Measurements from ENCODE around the gene PWWP2A.
A peak's percentile ranks its signal among the peaks of the same experiment; 100 is the strongest.
"Not testable (repeated sequence)": the region's sequence is repeated elsewhere in the genome, so short reads cannot be mapped to it uniquely, and the experiment has no call there.

The PWWP2A gene, protein sequence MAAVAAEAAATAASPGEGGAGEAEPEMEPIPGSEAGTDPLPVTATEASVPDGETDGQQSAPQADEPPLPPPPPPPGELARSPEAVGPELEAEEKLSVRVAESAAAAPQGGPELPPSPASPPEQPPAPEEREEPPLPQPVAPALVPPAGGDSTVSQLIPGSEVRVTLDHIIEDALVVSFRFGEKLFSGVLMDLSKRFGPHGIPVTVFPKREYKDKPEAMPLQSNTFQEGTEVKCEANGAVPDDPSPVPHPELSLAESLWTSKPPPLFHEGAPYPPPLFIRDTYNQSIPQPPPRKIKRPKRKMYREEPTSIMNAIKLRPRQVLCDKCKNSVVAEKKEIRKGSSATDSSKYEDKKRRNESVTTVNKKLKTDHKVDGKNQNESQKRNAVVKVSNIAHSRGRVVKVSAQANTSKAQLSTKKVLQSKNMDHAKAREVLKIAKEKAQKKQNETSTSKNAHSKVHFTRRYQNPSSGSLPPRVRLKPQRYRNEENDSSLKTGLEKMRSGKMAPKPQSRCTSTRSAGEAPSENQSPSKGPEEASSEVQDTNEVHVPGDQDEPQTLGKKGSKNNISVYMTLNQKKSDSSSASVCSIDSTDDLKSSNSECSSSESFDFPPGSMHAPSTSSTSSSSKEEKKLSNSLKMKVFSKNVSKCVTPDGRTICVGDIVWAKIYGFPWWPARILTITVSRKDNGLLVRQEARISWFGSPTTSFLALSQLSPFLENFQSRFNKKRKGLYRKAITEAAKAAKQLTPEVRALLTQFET

DNA sequence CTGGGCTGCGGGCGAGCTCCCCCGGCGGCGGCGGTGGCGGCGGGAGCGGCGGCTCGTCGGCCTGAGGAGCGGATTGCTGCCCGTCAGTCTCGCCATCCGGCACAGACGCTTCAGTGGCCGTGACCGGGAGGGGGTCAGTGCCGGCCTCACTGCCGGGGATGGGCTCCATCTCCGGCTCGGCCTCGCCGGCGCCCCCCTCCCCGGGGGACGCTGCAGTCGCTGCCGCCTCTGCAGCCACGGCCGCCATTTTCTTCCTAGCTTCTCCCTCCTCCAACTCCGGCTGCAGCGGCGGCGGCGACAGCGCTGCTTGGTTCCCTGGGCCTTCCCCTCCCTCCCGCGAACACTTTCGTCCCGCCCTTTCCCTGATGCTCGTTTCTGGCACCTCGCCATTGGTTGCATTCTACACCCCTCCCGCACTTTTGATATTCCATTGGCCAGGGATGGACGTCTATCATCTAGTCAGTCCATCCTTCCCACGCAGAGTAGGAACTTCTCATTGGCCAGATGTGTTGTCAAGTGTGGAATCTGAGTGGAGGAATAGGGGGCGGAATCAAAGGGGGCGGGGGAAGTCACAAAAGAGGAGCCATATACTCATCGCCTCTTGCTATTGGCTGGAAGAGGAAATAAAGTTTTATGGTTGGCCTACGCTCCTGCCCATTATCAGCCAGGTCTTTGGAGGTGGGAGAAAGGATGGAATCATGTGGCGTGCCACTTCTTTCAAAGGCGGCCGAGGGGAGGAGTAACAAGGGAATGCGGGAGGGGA is at the start of gene PWWP2A:
Gene PWWP2A (minus strand): TSS at position 309 of the 763 bp plus-strand sequence. CDS start 62 bp downstream, at position 247.
- DNase-seq: peak; percentile 98

DNA sequence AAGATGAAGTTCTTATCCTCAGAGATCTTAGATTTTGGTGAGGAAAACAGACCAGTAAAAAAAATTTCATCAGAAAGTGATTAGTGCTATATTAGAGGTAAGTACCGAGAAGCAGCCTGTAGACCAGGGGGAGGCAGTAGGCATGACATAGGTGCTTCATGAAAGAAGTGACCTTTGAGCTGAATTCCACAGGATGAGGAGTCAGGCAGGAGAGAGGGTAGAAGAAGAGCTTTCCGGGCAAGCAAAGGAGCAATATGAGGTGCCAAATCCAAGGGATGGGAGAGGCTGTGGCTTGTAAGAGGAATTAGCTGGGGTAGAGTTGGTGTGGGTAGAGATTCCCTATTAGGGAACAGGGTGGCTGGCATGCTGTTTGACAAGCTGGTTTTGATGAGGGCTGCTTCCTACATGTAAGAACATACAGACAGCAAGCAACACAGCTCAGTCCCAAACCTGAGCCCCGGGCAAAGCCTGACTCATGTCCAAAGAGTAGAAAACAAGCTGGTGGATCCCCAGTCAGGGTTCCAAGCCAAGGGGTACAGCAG is 48.4 kb upstream of the PWWP2A start:
- no peak for DNase-seq

DNA sequence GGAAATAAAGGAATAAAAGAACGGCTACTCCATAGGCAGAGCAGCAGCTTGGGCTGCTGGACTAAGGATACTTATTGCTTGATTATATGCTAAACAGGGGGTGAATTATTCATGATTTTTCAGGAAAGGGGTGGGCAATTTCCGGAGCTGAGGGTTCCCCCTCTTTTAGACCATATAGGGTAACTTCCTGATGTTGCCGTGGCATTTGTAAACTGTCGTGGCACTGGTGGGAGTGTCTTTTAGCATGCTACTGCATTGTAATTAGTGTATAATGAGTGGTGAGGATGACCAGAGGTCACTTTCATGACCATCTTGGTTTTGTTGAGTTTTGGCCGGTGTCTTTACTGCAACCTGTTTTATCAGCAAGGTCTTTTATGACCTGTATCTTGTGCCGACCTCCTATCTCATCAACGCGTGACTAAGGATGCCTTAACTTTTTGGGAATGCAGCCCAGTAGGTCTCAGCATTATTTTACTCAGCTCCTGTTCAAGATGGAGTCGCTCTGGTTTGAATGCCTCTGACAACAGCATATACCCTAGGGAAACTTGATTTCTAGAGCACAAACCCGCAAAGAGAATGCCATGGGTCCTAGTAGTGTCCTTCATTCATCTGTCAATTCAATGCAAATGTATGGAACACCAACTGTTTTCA is 47.8 kb upstream of the PWWP2A start:
- no peak for DNase-seq

DNA sequence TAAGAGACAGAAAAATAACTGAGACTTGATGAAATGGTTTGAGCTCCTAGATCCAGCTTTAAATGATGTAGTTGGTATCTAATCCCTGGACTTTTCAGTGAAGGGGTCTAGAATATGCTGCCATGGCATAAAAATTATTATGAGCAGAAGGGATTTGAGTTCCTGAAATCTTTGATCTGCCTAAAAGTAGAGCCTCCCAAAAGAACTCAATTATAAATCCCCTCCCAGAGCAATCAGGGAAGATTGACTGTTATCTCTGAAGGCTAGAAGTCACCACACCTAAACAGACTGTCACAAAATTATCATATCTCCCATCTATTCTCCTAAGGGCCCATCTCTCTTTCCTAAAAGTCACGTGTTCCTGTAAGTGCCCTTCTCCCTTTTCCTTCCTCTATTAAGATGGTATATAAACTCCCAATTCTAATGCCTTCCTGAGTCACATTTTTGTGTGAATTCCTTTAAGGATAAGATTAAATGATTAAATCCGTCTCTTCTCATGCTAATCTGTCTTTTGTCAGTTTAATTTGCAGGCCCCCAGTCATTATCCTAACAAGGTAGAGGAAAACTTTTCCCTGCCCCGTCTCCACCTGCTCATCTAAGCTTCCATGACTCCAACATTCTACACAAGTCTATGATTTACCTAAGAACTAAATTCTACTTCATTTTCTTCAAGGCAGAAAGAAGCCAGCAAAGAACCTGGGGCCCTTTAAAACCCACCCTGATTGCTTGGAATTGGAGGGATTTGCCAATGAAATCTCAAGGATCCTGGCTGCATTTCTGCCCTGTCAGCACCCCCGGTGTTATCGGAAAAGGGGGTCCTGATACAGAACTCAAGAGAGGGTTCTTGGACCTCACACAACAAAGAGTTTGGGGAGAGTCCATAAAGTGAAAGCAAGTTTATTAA is 47.1 kb upstream of the PWWP2A start:
- no peak for DNase-seq

DNA sequence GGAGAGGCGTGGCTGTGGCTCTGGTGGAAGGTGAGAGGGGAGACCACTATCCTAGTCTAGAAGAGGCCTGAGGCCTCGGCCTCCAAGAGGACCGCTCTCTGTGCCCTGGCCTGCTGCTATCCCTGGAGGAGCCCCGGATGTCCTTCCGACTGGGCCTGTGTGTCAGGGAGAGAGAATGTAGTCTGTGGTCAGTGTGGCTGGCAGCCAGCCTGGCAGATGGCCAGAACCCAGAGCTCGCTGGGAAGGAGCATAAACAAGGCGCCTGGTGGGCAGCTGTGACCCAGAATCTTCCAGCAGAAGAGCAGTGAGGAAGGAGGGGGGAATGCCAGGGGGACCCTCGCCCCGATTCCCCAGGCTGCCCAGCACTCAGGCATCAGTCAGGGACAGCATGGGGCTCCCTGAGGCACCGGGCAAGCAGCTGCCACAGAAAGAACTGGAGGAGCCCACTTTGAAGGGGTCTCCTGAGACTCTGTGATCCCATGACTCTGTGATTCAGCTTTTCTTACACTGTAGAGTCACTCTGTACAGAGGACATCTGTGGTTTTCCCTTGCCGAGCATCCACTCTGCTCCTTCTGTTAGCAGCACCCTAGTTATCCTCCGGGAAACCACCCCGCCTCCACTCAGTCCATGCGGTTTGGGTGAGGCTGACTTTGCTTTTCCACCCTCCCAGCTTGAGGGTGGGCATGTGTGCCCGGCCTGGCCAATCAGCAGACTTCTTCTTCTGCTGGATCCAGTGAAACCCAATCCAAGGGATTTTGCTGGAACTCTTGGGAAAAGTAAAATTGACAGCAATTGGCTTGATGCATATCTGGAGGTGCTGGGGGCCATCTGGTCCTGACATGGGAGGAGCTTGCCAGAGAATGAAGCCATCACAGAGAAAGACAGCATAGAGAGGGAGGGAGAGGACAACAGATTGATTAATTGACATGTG is 46.2 kb upstream of the PWWP2A start:
- DNase-seq: no peak

DNA sequence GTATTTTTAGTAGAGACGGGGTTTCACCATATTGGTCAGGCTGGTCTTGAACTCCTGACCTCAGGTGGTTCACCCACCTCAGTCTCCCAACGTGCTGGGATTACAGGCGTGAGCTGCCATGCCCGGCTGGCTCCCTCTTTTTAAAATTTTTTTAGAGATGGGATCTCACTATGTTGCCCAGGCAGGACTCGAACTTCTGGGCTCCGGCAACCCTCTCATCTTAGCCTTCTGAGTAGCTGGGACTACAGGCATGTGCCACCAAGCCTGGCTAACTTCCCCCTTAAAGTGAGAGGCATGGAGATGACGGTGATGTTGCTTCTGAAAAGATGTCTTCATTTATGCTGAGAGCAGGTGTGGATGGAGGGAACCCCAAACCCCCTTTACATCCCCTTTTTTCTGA is 43.7 kb upstream of the PWWP2A start:
- no peak for DNase-seq

DNA sequence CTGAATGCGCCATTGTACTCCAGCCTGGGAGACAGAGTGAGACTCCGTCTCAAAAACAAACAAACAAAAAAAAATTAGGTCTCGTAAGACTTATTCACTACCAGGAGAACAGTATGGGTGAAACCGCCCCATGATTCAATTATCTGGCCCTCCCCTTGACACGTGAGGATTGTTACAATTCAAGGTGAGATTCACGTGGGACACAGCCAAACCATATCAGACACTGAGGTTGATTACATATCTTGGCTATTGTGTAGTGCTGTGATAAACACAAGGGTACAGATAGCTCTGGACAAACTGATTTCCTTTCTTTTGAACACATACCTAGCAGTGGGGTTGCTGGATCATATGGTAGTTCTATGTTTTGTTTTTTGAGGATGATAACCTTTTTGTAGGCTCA is 42.4 kb upstream of the PWWP2A start:
- no peak for DNase-seq

DNA sequence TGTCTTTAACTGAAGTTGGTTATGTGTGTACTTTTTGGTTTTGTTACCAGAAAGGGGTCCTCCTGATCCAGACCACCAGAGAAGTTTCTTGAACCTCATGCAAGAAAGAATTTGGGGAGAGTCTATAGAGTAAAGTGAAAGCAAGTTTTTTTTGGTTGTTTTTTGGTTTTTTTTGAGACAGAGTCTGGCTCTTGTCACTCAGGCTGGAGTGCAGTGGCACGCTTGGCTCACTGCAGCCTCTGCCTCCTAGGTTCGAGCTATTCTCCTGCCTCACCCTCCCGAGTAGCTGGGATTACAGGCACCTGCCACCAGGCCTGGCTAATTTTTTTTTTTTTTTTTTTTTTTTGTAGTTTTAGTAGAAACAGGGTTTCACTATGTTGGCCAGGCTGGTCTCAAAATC is 41.6 kb upstream of the PWWP2A start:
- not testable (repeated sequence) for DNase-seq

DNA sequence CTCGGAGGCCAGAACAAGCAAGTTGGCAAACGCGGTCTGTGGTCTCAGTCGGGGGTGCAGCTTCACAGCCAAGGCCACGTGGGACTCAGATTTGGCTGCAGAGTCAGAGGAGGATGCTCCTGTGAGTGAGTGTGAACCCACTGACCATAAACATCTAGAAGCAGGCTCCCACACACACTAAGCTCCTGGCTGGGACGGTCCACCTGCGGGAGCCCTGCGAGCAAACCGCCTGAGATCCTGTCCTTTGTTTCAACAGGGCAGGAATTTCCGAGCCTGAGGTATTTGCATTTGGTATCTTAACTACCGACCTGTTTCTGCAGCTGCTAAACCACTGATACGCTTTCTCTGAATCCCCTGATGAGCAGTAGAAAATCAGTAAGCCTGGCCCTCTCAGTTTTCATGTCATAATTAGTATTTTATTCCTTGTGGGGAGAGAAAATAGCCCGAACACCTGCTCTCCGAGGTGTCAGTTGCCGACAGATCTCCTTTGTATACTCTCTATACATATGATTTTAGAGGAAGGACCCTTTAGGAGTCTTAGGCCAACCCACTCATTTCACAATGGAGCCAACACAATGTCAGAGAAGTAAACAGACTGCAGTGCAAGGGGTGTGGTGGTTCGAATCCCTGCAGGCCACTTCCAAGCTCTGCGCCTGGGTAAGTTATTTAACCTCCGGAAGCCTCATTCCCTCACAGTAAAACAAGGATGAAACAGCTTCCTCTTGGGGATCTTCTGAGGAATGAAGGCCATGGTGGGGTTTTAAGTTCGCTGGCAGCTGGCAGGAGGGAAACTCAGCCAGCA is 40.9 kb upstream of the PWWP2A start:
- no peak for DNase-seq

DNA sequence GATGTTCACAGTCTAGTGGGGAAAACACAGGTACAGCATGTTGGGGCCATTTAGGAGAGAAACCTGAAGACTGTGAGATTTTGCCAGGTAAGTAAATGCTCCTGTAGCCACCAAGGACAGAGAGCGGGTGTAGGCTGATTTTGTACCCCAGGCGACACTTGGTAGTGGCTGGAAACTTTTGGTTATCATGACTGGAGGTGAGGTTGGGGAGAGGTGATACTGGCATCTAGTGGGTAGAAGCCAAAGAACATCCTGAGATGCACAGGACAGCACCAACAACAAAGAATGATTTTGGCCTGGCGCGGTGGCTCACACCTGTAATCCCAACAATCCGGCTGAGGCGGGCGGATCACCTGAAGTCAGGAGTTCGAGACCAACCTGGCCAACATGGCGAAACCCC is 38.8 kb upstream of the PWWP2A start:
- DNase-seq: no peak

DNA sequence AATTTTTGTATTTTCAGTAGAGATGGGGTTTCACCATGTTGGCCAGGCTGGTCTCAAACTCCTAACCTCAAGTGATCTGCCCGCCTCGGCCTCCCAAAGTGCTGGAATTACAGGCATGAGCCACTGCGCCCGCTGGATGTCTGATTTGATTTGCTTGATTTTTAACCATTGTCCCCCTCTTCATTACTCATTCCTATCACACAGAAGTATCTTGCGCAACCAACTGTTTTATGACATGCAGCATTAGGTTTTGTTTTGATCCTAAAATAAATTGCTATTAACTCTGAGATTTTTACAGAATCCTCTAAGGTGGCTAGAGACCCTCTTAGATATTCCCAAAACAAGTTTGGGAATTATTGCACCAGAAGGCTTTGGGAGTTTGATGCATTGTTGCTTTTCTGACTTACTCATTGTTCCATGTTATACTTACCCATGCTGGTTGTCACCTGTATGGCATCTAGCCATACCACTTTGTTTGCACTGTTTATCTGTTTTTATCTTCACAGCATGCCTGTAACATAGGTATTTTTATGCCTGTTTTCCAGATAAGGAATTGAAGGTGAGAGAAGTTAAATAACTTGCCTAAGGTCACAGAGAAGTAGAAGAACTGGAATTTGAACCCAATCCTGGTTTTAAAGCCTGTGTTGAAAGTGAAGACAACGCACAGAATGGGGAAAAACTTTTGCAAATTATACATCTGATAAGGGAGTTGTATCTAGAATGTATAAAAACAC is 35.9 kb upstream of the PWWP2A start:
- DNase-seq: no peak

DNA sequence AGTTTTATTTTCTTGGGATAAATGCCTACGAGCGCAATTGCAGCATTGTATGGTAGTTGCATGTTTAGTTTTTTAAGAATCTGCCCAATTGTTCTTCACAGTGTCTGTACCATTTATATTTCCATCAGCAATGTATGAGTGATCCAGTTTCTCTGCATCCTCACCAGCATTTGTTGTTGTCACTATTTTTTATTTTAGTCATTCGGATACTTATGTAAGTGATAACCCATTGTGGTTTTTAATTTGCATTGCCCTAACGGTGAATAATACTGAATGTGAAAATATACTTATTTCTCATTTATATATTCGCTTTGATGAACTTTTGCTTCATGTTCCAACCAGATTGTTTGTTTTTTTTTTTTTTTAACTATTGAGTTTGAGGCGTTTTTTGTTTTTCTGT is 33.7 kb upstream of the PWWP2A start:
- DNase-seq: no peak

DNA sequence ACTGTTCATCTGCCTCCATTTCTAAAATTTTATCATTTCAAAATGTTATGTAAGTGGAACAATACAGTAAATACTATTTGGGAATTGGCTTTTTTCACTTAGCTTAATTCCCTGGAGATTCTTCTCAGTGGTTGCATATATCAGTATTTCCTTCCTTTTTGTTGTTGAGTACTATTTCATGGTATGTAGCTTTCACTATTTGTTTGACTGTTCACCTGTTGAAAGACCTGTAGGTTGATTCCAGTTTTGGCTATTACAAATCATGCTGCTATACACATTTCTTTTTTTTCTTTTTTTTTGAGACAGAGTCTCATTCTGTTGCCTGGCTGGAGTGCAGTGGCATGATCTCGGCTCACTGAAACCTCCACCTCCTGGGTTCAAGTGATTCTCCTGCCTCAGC is 33.0 kb upstream of the PWWP2A start:
- no peak for DNase-seq

DNA sequence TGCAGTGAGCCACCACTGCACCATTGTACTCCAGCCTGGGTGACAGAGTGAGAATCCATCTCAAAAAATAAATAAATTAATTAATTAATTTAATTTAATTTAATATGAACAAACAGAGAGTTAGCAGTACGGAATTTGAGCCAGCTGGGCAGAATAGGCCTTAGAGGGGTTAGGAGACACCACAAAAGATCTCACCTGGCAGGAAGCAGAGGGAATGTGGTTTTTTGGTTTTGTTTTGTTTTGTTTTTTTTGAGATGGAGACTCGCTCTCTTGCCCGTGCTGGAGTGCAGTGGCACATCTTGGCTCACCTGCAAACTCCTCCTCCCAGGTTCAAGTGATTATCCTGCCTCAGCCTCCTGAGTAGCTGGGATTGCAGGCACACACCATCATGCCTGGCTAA is 31.8 kb upstream of the PWWP2A start:
- DNase-seq: no peak

DNA sequence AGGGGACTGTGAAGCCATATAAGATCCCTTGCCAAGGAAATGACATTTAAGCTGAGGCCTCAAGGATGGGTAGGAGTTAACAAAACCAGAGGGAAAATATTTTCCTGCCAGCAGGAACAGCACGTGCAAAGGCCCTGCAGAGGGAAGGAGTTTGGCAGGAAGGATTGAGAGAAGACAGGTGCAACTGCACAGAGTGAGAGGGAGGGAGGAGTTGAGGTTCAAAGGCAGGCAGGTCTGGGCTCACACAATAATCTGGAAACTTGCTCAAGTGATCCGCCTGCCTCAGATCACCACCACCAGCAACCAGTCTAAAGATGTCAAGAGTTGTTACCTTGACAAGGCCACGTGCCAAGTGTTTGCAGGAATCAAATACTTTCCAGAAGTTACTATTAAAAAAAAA is 31.1 kb upstream of the PWWP2A start:
- no peak for DNase-seq

DNA sequence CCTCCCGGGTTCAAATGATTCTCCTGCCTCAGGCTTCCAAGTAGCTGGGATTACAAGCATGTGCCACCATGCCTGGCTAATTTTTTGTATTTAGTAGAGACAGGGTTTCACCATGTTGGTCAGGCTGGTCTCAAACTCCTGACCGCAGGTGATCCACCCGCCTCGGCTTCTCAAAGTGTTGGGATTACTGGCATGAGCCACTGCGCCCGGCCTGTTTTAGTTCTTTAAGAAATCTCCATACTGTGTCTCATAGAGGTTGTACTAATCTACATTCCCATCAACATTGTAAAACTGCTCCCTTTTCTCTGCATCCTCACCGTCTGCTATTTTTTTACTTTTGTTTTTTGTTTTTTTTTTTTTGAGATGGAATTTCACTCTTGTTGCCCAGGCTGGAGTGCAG is 25.2 kb upstream of the PWWP2A start:
- DNase-seq: not testable (repeated sequence)

DNA sequence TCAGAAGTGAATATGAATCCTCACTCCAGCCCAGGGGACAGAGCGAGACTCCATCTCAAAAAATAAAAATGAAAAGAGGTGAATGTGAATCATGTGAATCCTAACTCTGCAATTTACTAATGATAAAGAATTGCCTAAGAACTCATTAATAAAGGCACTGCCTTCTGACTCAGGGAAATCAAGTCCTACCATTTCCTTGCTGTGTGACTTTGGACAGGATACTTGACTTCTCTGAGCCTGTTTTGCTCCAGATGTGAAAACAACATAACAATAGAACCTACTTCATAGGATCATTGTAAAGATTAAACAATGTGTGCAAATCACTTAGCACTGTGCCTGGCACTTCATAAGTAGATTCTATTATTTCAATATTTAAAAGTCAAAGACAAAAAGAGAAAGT is 15.1 kb upstream of the PWWP2A start:
- no peak for DNase-seq

DNA sequence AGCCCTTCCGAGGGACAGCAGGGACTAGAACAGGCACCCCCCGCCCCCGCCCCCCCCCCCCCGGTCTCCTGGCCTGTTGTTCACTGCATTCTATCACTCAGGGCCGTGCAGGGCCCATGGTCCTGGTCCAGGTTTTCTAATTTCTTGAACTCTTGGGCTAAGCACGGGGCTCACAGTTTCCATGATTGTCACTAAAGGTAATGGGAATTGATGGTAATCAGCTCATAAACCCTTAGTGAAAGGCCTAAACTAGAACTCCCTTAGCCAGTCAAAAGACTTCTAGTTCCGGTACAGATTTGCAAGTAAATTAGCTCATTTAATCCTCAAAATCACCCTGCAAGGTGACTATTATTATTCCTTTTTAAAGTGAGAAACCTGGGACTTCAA is 14.7 kb upstream of the PWWP2A start:
- no peak for DNase-seq

All from activated effector memory CD4-positive, alpha-beta T cell treated with anti-CD3 and anti-CD28 coated beads, Interleukin-2, amount 50 U/mL, for 16 hours (primary cell).